ENCODE data around the gene R3HDM2. TPM values are rescaled to one million over a fixed set of nuclear protein-coding genes. Genes with fewer than 3 reads are reported as not detected.

R3HDM2 gene
- total and polyA plus RNA-seq, 2 of the 13 experiments (the other 11 are each of a cell fraction or from before 2014, with no cell fraction given) = 11.1 to 23.5 TPM

DNA sequence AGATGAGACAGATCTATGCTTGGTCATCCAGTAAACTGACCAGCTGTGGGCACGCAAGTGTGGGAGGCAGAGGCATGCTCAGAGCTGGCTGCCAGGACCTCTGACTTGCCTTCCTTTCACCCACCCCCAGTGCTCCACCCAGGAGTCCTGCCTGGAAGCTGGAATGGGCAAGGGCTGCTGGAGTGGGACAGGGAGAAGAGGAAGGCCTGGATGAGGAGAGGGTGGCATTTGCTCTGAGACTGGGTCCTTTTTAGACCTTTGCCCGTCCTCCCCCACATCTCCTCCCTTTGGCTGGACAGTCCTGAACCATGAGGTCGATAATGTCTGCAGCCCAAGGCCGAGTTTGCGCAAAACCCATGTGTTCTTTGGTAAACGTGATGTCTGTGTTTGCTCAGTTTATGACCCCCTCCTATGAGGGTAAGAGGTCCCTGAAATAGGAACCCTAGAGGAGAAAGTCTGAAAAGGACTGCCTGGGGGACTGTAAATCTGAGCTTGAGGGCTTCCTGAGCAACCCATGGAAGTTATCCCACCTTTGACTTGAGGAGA lies 20.5 kb upstream of the R3HDM2 start (continued):
- peak; percentile 76; the same call in 1 of the 2 replicates for TF ChIP-seq AHR (CRISPR knock-in tag; IDR thresholded peaks at IDR 0.05)
- TF ChIP-seq ATF3 (CRISPR knock-in tag; IDR thresholded peaks at IDR 0.05) = peak; percentile 76
- TF ChIP-seq NBN (conservative IDR thresholded peaks at IDR 0.05) = no peak
- no peak for TF ChIP-seq ZNF850 (CRISPR knock-in tag; conservative IDR thresholded peaks at IDR 0.05)
- TF ChIP-seq ZNF549 (CRISPR knock-in tag; IDR thresholded peaks at IDR 0.05) = no peak
- peak; percentile 90 for TF ChIP-seq SIX1 (CRISPR knock-in tag; IDR thresholded peaks at IDR 0.05; ENCODE audit: borderline replicate concordance)
- peak; percentile 99 for TF ChIP-seq PHF21A (CRISPR knock-in tag; IDR thresholded peaks at IDR 0.05)
- peak; percentile 69; the same call in 1 of the 2 replicates for TF ChIP-seq ZNF784 (CRISPR knock-in tag; IDR thresholded peaks at IDR 0.05; ENCODE audit: borderline replicate concordance)
- TF ChIP-seq ZNF180 (CRISPR knock-in tag; IDR thresholded peaks at IDR 0.05; ENCODE audit: borderline replicate concordance, low read depth) = no peak
- TF ChIP-seq, protein P1, sequence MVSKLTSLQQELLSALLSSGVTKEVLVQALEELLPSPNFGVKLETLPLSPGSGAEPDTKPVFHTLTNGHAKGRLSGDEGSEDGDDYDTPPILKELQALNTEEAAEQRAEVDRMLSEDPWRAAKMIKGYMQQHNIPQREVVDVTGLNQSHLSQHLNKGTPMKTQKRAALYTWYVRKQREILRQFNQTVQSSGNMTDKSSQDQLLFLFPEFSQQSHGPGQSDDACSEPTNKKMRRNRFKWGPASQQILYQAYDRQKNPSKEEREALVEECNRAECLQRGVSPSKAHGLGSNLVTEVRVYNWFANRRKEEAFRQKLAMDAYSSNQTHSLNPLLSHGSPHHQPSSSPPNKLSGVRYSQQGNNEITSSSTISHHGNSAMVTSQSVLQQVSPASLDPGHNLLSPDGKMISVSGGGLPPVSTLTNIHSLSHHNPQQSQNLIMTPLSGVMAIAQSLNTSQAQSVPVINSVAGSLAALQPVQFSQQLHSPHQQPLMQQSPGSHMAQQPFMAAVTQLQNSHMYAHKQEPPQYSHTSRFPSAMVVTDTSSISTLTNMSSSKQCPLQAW (CRISPR knock-in tag; IDR thresholded peaks at IDR 0.05) = peak; percentile 97
- TF ChIP-seq RARG (CRISPR knock-in tag; IDR thresholded peaks at IDR 0.05; ENCODE audit: low read depth) = 0 out of 2 replicates have a peak, but pooled peaks have one; percentile 86
- peak; percentile 81; the same call in 1 of the 2 replicates for TF ChIP-seq YEATS2 (CRISPR knock-in tag; IDR thresholded peaks at IDR 0.05; ENCODE audit: borderline replicate concordance)
- TF ChIP-seq ZNF761 (CRISPR knock-in tag; conservative IDR thresholded peaks at IDR 0.05) = peak; percentile 88; the same call in 1 of the 2 replicates
- TF ChIP-seq NFE2L2 (IDR thresholded peaks at IDR 0.05; ENCODE audit: low read length) = no peak
- peak; percentile 43; the same call in 1 of the 2 replicates for TF ChIP-seq FOXA1 (IDR thresholded peaks at IDR 0.05)
- TF ChIP-seq FOXA1 (CRISPR knock-in tag; IDR thresholded peaks at IDR 0.05) = peak; percentile 96
- TF ChIP-seq MATR3 (CRISPR knock-in tag; IDR thresholded peaks at IDR 0.05) = no peak
- peak; percentile 85 for TF ChIP-seq SOX13 (IDR thresholded peaks at IDR 0.05)
- peak in 1 of 2 experiments; percentile 91; a peak in 2 of 4 replicates for TF ChIP-seq SOX13 (CRISPR knock-in tag; conservative IDR thresholded peaks at IDR 0.05 in 1 of 2, IDR thresholded peaks at IDR 0.05 in 1 of 2)
- TF ChIP-seq CCDC6 (CRISPR knock-in tag; IDR thresholded peaks at IDR 0.05) = 0 out of 2 replicates have a peak, but pooled peaks have one; percentile 42
- no peak for TF ChIP-seq GRHL1 (CRISPR knock-in tag; conservative IDR thresholded peaks at IDR 0.05)
- no peak for TF ChIP-seq ZNF17 (CRISPR knock-in tag; IDR thresholded peaks at IDR 0.05)
- TF ChIP-seq ZNF773 (CRISPR knock-in tag; IDR thresholded peaks at IDR 0.05; ENCODE audit: borderline replicate concordance) = no peak
- TF ChIP-seq ZNF562 (CRISPR knock-in tag; IDR thresholded peaks at IDR 0.05; ENCODE audit: borderline replicate concordance) = no peak
- no peak for TF ChIP-seq ZNF10 (CRISPR knock-in tag; IDR thresholded peaks at IDR 0.05; ENCODE audit: borderline replicate concordance, low read depth)
- peak; percentile 73; the same call in 1 of the 2 replicates for TF ChIP-seq ZNF543 (CRISPR knock-in tag; IDR thresholded peaks at IDR 0.05)
